WTC11 (cell line): ENCODE measurements around the gene USP21. TPM values are rescaled to one million over a fixed set of nuclear protein-coding genes. Genes with fewer than 3 reads are reported as not detected.

Experiments
- ATAC-seq: fragments of 200-7000 bp; cut with Tn5 transposase; 2 replicates; pipeline ENCODE4 v1.10.0; 2021; ENCODE audit warnings: mild to moderate bottlenecking, moderate library complexity
- CTCF ChIA-PET: fragments of 300-600 bp; sonication (Branson Sonifier 250); formaldehyde crosslinking; loops from one replicate; lab custom pipeline; 2021; ENCODE audit warnings: antibody characterized with exemption; lab: Charles Lee
- POLR2A ChIA-PET: fragments of 350-600 bp; sonication (Branson Sonifier 250); formaldehyde crosslinking; loops from one replicate; lab custom pipeline; 2021; ENCODE audit warnings: antibody characterized with exemption; lab: Charles Lee
- DNase-seq: peaks from one replicate; pipeline ENCODE4 v3.0.0; 2021; ENCODE audit warnings: low spot score
- H3K27ac Mint-ChIP-seq: 2 replicates; pipeline ENCODE4 v1.8.0; 2021; ENCODE audit warnings: mixed read lengths
- H3K27me3 Mint-ChIP-seq: 2 replicates; pipeline ENCODE4 v1.8.0; 2021; ENCODE audit warnings: low read depth, mild to moderate bottlenecking, moderate library complexity, mixed read lengths
- H3K36me3 Mint-ChIP-seq: 2 replicates; pipeline ENCODE4 v1.8.0; 2021; ENCODE audit warnings: mixed read lengths
- H3K4me1 Mint-ChIP-seq: 2 replicates; pipeline ENCODE4 v1.8.0; 2022; ENCODE audit warnings: mixed read lengths
- H3K4me3 Mint-ChIP-seq: 2 replicates; pipeline ENCODE4 v1.8.0; 2021; ENCODE audit warnings: mild to moderate bottlenecking, moderate library complexity, mixed read lengths
- H3K9me3 Mint-ChIP-seq: 2 replicates; pipeline ENCODE4 v1.8.0; 2021; ENCODE audit warnings: mixed read lengths
- E2F5 ChIP-seq: sonication (generic); formaldehyde crosslinking; IDR thresholded peaks from 2 replicates; pipeline ENCODE4 v1.8.1; 2022; ENCODE audit warnings: mild to moderate bottlenecking, moderate library complexity, missing genetic modification reagents
- EMX1 ChIP-seq: fragments of 250-450 bp; sonication (Bioruptor Pico); IDR thresholded peaks from 2 replicates; pipeline ENCODE4 v1.8.0; 2021; ENCODE audit warnings: mild to moderate bottlenecking
- GRHL2 ChIP-seq: fragments of 250-450 bp; sonication (Bioruptor Pico); IDR thresholded peaks from 2 replicates; pipeline ENCODE4 v1.8.0; 2022; ENCODE audit warnings: mild to moderate bottlenecking, moderate library complexity; ENCODE audit not compliant: insufficient replicate concordance, severe bottlenecking
- HMGXB4 ChIP-seq: sonication (generic); formaldehyde crosslinking; IDR thresholded peaks from 2 replicates; pipeline ENCODE4 v1.8.1; 2023; ENCODE audit warnings: mild to moderate bottlenecking, moderate library complexity, missing genetic modification reagents
- KAT7 ChIP-seq: sonication (generic); formaldehyde crosslinking; IDR thresholded peaks from 2 replicates; pipeline ENCODE4 v1.8.1; 2023; ENCODE audit warnings: missing genetic modification reagents, mild to moderate bottlenecking, borderline replicate concordance
- NFE2L1 ChIP-seq: sonication (generic); formaldehyde crosslinking; IDR thresholded peaks from 2 replicates; pipeline ENCODE4 v1.8.1; 2023; ENCODE audit warnings: missing genetic modification reagents
- SOX15 ChIP-seq: fragments of 250-450 bp; sonication (Bioruptor Pico); IDR thresholded peaks from 2 replicates; pipeline ENCODE4 v1.9.0; 2021; ENCODE audit warnings: mild to moderate bottlenecking
- SP1 ChIP-seq: sonication (generic); formaldehyde crosslinking; conservative IDR thresholded peaks from 2 replicates; pipeline ENCODE4 v1.8.1; 2022; ENCODE audit warnings: missing genetic modification reagents
- ZNF317 ChIP-seq: sonication (generic); formaldehyde crosslinking; IDR thresholded peaks from 2 replicates; pipeline ENCODE4 v1.8.1; 2023; ENCODE audit warnings: low read depth, mild to moderate bottlenecking, moderate library complexity, missing genetic modification reagents, borderline replicate concordance
- ZNF512 ChIP-seq: sonication (generic); formaldehyde crosslinking; IDR thresholded peaks from 2 replicates; pipeline ENCODE4 v1.8.1; 2022; ENCODE audit warnings: missing genetic modification reagents, borderline replicate concordance
- total RNA-seq: library from RNA; stranded (reverse); gene quantifications from 3 replicates; pipeline ENCODE4 v1.2.3, GENCODE V29; 2021
- TF ChIP-seq, protein P1 (sequence below): fragments of 200-600 bp; IDR thresholded peaks from 2 replicates; pipeline ENCODE4 v1.8.0; 2022; ENCODE audit warnings: antibody characterized with exemption
- TF ChIP-seq, protein P2 (sequence below): fragments of 250-450 bp; sonication (Bioruptor Pico); IDR thresholded peaks from 2 replicates; pipeline ENCODE4 v2.1.2; 2022; ENCODE audit warnings: mild to moderate bottlenecking, moderate library complexity
- TF ChIP-seq, protein P3 (sequence below): sonication (generic); formaldehyde crosslinking; conservative IDR thresholded peaks from 2 replicates; pipeline ENCODE4 v1.8.1; 2022; ENCODE audit warnings: mild to moderate bottlenecking, missing genetic modification reagents
- TF ChIP-seq, protein P4 (sequence below): fragments of 250-450 bp; sonication (Bioruptor Pico); IDR thresholded peaks from 2 replicates; pipeline ENCODE4 v1.9.0; 2021; ENCODE audit warnings: moderate library complexity, mild to moderate bottlenecking, inconsistent platforms, borderline replicate concordance

USP21 gene
- total RNA-seq, 1 experiment from 2014 or later: 30.8 TPM

GRCh38 chr1:161111527-161111926 is 47.8 kb upstream of the USP21 start:
- no peak for ATAC-seq
- CTCF ChIA-PET: interaction anchor here (0.6 kb wide), 1 partner anchor 28 kb away, joined by 4 read pairs; no protein-coding TSS in a partner anchor
- no peaks in the 10 kb centered on the region for H3K27me3 Mint-ChIP-seq
- no peak overlapping the region for H3K27ac Mint-ChIP-seq
- no peaks in the 10 kb centered on the region for H3K9me3 Mint-ChIP-seq
- H3K36me3 Mint-ChIP-seq: peaks cover 3% of the 10 kb centered on the region; the same call in 1 of the 2 replicates
- TF ChIP-seq, protein P1, sequence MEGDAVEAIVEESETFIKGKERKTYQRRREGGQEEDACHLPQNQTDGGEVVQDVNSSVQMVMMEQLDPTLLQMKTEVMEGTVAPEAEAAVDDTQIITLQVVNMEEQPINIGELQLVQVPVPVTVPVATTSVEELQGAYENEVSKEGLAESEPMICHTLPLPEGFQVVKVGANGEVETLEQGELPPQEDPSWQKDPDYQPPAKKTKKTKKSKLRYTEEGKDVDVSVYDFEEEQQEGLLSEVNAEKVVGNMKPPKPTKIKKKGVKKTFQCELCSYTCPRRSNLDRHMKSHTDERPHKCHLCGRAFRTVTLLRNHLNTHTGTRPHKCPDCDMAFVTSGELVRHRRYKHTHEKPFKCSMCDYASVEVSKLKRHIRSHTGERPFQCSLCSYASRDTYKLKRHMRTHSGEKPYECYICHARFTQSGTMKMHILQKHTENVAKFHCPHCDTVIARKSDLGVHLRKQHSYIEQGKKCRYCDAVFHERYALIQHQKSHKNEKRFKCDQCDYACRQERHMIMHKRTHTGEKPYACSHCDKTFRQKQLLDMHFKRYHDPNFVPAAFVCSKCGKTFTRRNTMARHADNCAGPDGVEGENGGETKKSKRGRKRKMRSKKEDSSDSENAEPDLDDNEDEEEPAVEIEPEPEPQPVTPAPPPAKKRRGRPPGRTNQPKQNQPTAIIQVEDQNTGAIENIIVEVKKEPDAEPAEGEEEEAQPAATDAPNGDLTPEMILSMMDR: no peak
- TF ChIP-seq ZNF512 (CRISPR knock-in tag) (no peak), GRHL2 (CRISPR knock-in tag) (no peak), EMX1 (CRISPR knock-in tag) (no peak)
- TF ChIP-seq, protein P2, sequence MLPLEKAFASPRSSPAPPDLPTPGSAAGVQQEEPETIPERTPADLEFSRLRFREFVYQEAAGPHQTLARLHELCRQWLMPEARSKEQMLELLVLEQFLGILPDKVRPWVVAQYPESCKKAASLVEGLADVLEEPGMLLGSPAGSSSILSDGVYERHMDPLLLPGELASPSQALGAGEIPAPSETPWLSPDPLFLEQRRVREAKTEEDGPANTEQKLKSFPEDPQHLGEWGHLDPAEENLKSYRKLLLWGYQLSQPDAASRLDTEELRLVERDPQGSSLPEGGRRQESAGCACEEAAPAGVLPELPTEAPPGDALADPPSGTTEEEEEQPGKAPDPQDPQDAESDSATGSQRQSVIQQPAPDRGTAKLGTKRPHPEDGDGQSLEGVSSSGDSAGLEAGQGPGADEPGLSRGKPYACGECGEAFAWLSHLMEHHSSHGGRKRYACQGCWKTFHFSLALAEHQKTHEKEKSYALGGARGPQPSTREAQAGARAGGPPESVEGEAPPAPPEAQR: no peak
- TF ChIP-seq, all 79 proteins: peak for 0
- peaks cover 7% of the 10 kb centered on the region for H3K4me1 Mint-ChIP-seq
- POLR2A ChIA-PET: no interaction called here
- H3K4me3 Mint-ChIP-seq: no peak overlapping the region
- DNase-seq: no peak

DNA sequence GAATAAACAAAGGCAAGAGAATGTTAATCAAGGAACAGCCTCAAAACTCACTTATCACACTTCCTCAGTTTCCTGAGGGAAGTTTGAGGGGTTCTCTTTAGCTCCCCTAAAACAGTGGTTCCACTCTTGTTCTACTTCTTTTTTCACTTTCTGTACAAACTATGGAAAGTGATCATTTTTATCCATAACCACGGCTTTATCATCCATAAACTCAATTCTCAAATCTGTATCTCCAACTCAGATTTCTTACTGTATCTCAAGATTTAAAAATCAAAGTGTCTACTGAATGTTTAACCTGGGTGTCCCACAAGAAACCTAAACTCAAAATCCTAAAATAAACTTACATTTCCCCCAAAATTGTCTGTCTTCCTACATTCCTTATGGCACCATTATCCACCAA is 45.4 kb upstream of the USP21 start:
- H3K27ac Mint-ChIP-seq: no peak overlapping the region
- ATAC-seq: no peak
- H3K27me3 Mint-ChIP-seq: no peaks in the 10 kb centered on the region
- TF ChIP-seq E2F5 (no peak), HMGXB4 (CRISPR knock-in tag) (no peak), KAT7 (no peak), ZNF317 (CRISPR knock-in tag) (no peak), SP1 (CRISPR knock-in tag) (no peak), NFE2L1 (CRISPR knock-in tag) (no peak), SOX15 (CRISPR knock-in tag) (no peak)
- TF ChIP-seq, protein P3, sequence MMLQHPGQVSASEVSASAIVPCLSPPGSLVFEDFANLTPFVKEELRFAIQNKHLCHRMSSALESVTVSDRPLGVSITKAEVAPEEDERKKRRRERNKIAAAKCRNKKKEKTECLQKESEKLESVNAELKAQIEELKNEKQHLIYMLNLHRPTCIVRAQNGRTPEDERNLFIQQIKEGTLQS (CRISPR knock-in tag): no peak
- TF ChIP-seq, protein P4, sequence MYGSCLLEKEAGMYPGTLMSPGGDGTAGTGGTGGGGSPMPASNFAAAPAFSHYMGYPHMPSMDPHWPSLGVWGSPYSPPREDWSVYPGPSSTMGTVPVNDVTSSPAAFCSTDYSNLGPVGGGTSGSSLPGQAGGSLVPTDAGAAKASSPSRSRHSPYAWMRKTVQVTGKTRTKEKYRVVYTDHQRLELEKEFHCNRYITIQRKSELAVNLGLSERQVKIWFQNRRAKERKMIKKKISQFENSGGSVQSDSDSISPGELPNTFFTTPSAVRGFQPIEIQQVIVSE (CRISPR knock-in tag): no peak
- TF ChIP-seq, all 79 proteins: peak for 0
- Mint-ChIP-seq H3K36me3 (peaks cover 3% of the 10 kb centered on the region; the same call in 1 of the 2 replicates), H3K9me3 (no peaks in the 10 kb centered on the region), H3K4me3 (no peak overlapping the region), H3K4me1 (peaks cover 18% of the 10 kb centered on the region)
- DNase-seq: no peak
- POLR2A ChIA-PET: no interaction called here
- CTCF ChIA-PET: interaction anchor here (0.6 kb wide), 1 partner anchor 29 kb away, joined by 3 read pairs; no protein-coding TSS in a partner anchor
